H1 (cell line): Measurements from ENCODE around the gene SIRT7. TPM values are rescaled to one million over a fixed set of nuclear protein-coding genes. Genes with fewer than 3 reads are reported as not detected.

Source experiments
- CTCF ChIA-PET: fragments of 300-600 bp; sonication (Branson Sonifier 250); formaldehyde crosslinking; loops from one replicate; lab custom pipeline; 2021; ENCODE audit not compliant: partially characterized antibody; lab: Charles Lee
- POLR2A ChIA-PET: fragments of 300-600 bp; sonication (Branson Sonifier 250); formaldehyde crosslinking; loops from one replicate; lab custom pipeline; 2021; ENCODE audit warnings: inconsistent platforms; ENCODE audit not compliant: partially characterized antibody; lab: Charles Lee
- DNase-seq, 2 experiments: peaks; one replicate each; pipeline versions ENCODE4 v3.0.0 to v3.0.0-alpha.2; 2010 to 2022; ENCODE audit warnings: low spot score in 2 of 2, low read depth in 1 of 2, mixed read lengths in 1 of 2
- FAIRE-seq: peaks from 2 replicates; lab custom pipeline; 2011; peaks lifted over from hg19 to GRCh38; lab: Jason Lieb, UNC
- H2AFZ ChIP-seq: 2 replicates; pipeline ENCODE4 v1.8.1; 2012; ENCODE audit warnings: low read length, inconsistent platforms
- H2AK5ac ChIP-seq: 2 replicates; pipeline ENCODE4 v1.6.1; 2013; ENCODE audit warnings: low read depth, low read length
- H2BK120ac ChIP-seq: replicated peaks from 2 replicates; pipeline ENCODE3; 2013; ENCODE audit warnings: low read depth, low read length, inconsistent platforms
- H2BK12ac ChIP-seq: 2 replicates; pipeline ENCODE4 v1.6.1; 2013; ENCODE audit warnings: low read depth, low read length
- H2BK15ac ChIP-seq: 2 replicates; pipeline ENCODE4 v1.6.1; 2013; ENCODE audit warnings: low read length
- H2BK20ac ChIP-seq: 2 replicates; pipeline ENCODE4 v1.6.1; 2013; ENCODE audit warnings: low read length
- H2BK5ac ChIP-seq: 2 replicates; pipeline ENCODE4 v1.6.1; 2013; ENCODE audit warnings: low read depth, low read length
- H3K14ac ChIP-seq: 2 replicates; pipeline ENCODE4 v1.6.1; 2013; ENCODE audit warnings: inconsistent platforms; ENCODE audit not compliant: insufficient read length
- H3K18ac ChIP-seq: 2 replicates; pipeline ENCODE4 v1.6.1; 2013; ENCODE audit warnings: low read length; ENCODE audit errors: extremely low read depth
- H3K23ac ChIP-seq: 2 replicates; pipeline ENCODE4 v1.6.1; 2013; ENCODE audit warnings: inconsistent platforms; ENCODE audit not compliant: insufficient read length
- H3K23me2 ChIP-seq: 2 replicates; pipeline ENCODE4 v1.6.1; 2013; ENCODE audit warnings: low read depth, low read length
- H3K27ac ChIP-seq: 2 replicates; pipeline ENCODE4 v1.6.1; 2011; ENCODE audit warnings: low read depth, low read length, inconsistent platforms
- H3K27me3 ChIP-seq, 4 experiments: replicated peaks in 1 of 4; 1 replicate in 1 of 4; 2 replicates in 3 of 4; pipeline versions ENCODE4 v1.6.1 to v1.8.1; 2011 to 2013; ENCODE audit warnings: low read length in 3 of 4, mild to moderate bottlenecking in 3 of 4, inconsistent platforms in 2 of 4, mixed read lengths in 2 of 4, moderate library complexity in 1 of 4; ENCODE audit not compliant: control insufficient read depth in 3 of 4, insufficient read depth in 3 of 4; ENCODE audit errors: extremely low read depth in 1 of 4
- H3K36me3 ChIP-seq, 4 experiments: 2 replicates each; pipeline versions ENCODE4 v1.6.1 to v1.8.1; 2011 to 2013; ENCODE audit warnings: mild to moderate bottlenecking in 4 of 4, low read length in 3 of 4, moderate library complexity in 2 of 4, control low read depth in 1 of 4, inconsistent platforms in 1 of 4; ENCODE audit not compliant: insufficient read depth in 4 of 4, control insufficient read depth in 2 of 4
- H3K4ac ChIP-seq: replicated peaks from 2 replicates; pipeline ENCODE3; 2013; ENCODE audit warnings: low read length, low read depth, mixed read lengths, inconsistent platforms; ENCODE audit not compliant: insufficient read length
- H3K4me1 ChIP-seq, 4 experiments: replicated peaks in 1 of 4; 1 replicate in 1 of 4; 2 replicates in 3 of 4; pipeline versions ENCODE4 v1.6.1 to v1.8.1; 2011 to 2013; ENCODE audit warnings: low read length in 3 of 4, inconsistent platforms in 2 of 4, mixed read lengths in 1 of 4; ENCODE audit not compliant: insufficient read depth in 4 of 4, control insufficient read depth in 3 of 4
- H3K4me2 ChIP-seq, 2 experiments: 2 replicates each; pipeline versions ENCODE4 v1.6.1 to v1.8.1; 2011 to 2013; ENCODE audit warnings: low read depth in 2 of 2, low read length in 2 of 2, control low read depth in 1 of 2, inconsistent platforms in 1 of 2, mild to moderate bottlenecking in 1 of 2; ENCODE audit not compliant: insufficient read depth in 1 of 2
- H3K4me3 ChIP-seq, 4 experiments: fragments of 200-600, 300-600 bp in 1 of 4; sonication (generic), shearing (Covaris generic), sonication (Bioruptor Twin) in 1 of 4; 2 replicates each; pipeline versions ENCODE4 v1.5.1 to v1.8.1; 2011 to 2016; ENCODE audit warnings: low read length in 4 of 4, low read depth in 3 of 4, control low read depth in 2 of 4, inconsistent platforms in 2 of 4, mild to moderate bottlenecking in 2 of 4, mixed read lengths in 1 of 4, moderate library complexity in 1 of 4; ENCODE audit not compliant: insufficient read depth in 2 of 4; ENCODE audit errors: extremely low read depth in 1 of 4
- H3K56ac ChIP-seq: replicated peaks from 2 replicates; pipeline ENCODE3; 2013; ENCODE audit warnings: low read depth, mild to moderate bottlenecking, mixed read lengths, low read length, inconsistent platforms; ENCODE audit not compliant: insufficient read length
- H3K79me1 ChIP-seq: 2 replicates; pipeline ENCODE4 v1.6.1; 2013; ENCODE audit warnings: low read depth, low read length, control low read depth
- H3K79me2 ChIP-seq, 2 experiments: 2 replicates each; pipeline versions ENCODE4 v1.6.1 to v1.8.1; 2012 to 2013; ENCODE audit warnings: low read length in 2 of 2, mild to moderate bottlenecking in 2 of 2, inconsistent platforms in 1 of 2; ENCODE audit not compliant: insufficient read depth in 2 of 2, control insufficient read depth in 1 of 2
- H3K9ac ChIP-seq, 4 experiments: replicated peaks in 1 of 4; 1 replicate in 1 of 4; 2 replicates in 3 of 4; pipeline versions ENCODE4 v1.6.1 to v1.8.1; 2011 to 2013; ENCODE audit warnings: low read depth in 3 of 4, low read length in 3 of 4, control low read depth in 2 of 4, mild to moderate bottlenecking in 2 of 4, moderate library complexity in 2 of 4, inconsistent platforms in 1 of 4; ENCODE audit errors: extremely low read depth in 1 of 4
- H3K9me3 ChIP-seq, 2 experiments: 2 replicates each; pipeline versions ENCODE4 v1.6.1 to v1.8.1; 2012 to 2013; ENCODE audit warnings: mild to moderate bottlenecking in 2 of 2, moderate library complexity in 2 of 2, control low read depth in 1 of 2, inconsistent platforms in 1 of 2, low read depth in 1 of 2, low read length in 1 of 2, mixed read lengths in 1 of 2; ENCODE audit not compliant: insufficient read depth in 2 of 2
- H4K20me1 ChIP-seq, 2 experiments: replicated peaks in 1 of 2; 2 replicates each; pipeline versions ENCODE3 to v1.8.1; 2011 to 2013; ENCODE audit warnings: inconsistent platforms in 2 of 2, low read length in 2 of 2, mild to moderate bottlenecking in 1 of 2; ENCODE audit not compliant: insufficient read depth in 2 of 2, control insufficient read depth in 1 of 2
- H4K5ac ChIP-seq: 2 replicates; pipeline ENCODE4 v1.6.1; 2013; ENCODE audit warnings: low read length, low read depth, mixed read lengths, inconsistent platforms; ENCODE audit not compliant: insufficient read length
- H4K8ac ChIP-seq: 2 replicates; pipeline ENCODE4 v1.8.0; 2013; ENCODE audit warnings: mild to moderate bottlenecking, moderate library complexity, low read length, inconsistent platforms; ENCODE audit not compliant: insufficient read depth; ENCODE audit errors: extremely low read depth
- H4K91ac ChIP-seq: replicated peaks from 2 replicates; pipeline ENCODE3; 2013; ENCODE audit warnings: low read length, mixed read lengths, inconsistent platforms; ENCODE audit not compliant: insufficient read length
- ASH2L ChIP-seq: fragments of 200-600, 300-600 bp; sonication (generic); IDR thresholded peaks from one replicate; pipeline ENCODE4 v1.7.1; 2017; ENCODE audit warnings: low read length
- BACH1 ChIP-seq: IDR thresholded peaks from 2 replicates; pipeline ENCODE4 v1.6.1; 2012; ENCODE audit warnings: low read length, improper control_type of control experiment
- CHD1 ChIP-seq: IDR thresholded peaks from 2 replicates; pipeline ENCODE4 v1.6.1; 2012; ENCODE audit warnings: low read depth, low read length, improper control_type of control experiment
- E2F6 ChIP-seq: IDR thresholded peaks from 2 replicates; pipeline ENCODE4 v1.6.1; 2012; ENCODE audit warnings: inconsistent platforms
- FOSL1 ChIP-seq: IDR thresholded peaks from 2 replicates; pipeline ENCODE4 v1.6.1; 2011; ENCODE audit warnings: mild to moderate bottlenecking, low read depth, low read length, moderate library complexity; ENCODE audit not compliant: insufficient read depth
- JUND ChIP-seq: IDR thresholded peaks from 2 replicates; pipeline ENCODE4 v1.6.1; 2011; ENCODE audit warnings: mild to moderate bottlenecking, improper control_type of control experiment, low read length
- MAFK ChIP-seq: IDR thresholded peaks from 2 replicates; pipeline ENCODE4 v1.6.1; 2012; ENCODE audit warnings: low read depth, mild to moderate bottlenecking, improper control_type of control experiment, low read length
- SP1 ChIP-seq: IDR thresholded peaks from 2 replicates; pipeline ENCODE4 v1.6.1; 2011; ENCODE audit warnings: low read depth, low read length
- SP2 ChIP-seq: IDR thresholded peaks from 2 replicates; pipeline ENCODE4 v1.6.1; 2012; ENCODE audit warnings: mild to moderate bottlenecking, low read length, inconsistent platforms
- SRF ChIP-seq: IDR thresholded peaks from 2 replicates; pipeline ENCODE4 v1.6.1; 2011; ENCODE audit warnings: mild to moderate bottlenecking, low read depth, low read length, moderate library complexity
- WGBS, 2 experiments: shearing (Covaris generic) in 1 of 2; methylation state at CpG; one replicate each; pipeline versions ENCODE4 v1.1.6 to v1.1.7; 2013 to 2015; ENCODE audit warnings: low lambda C conversion rate in 2 of 2, mixed read lengths in 2 of 2, inconsistent platforms in 1 of 2, low coverage in 1 of 2, missing lambda C conversion rate in 1 of 2; ENCODE audit not compliant: insufficient replicate concordance in 2 of 2, insufficient coverage in 1 of 2, insufficient read length in 1 of 2; ENCODE audit errors: extremely low coverage in 1 of 2, missing lambda C conversion rate in 1 of 2; 5-methylcytosine and 5-hydroxymethylcytosine counted together
- polyA plus RNA-seq, 7 experiments: library from polyadenylated mRNA; depleted of rRNA in 3 of 7; stranded (reverse) in 5 of 7; unstranded in 2 of 7; fragments of >200 nt in 5 of 7; fragments of 200-250 nt in 2 of 7; gene quantifications; 1 replicate in 5 of 7; 2 replicates in 1 of 7; 4 replicates in 1 of 7; pipeline versions ENCODE4 v1.2.1 to v1.2.3, GENCODE V29; 2011 to 2013; ENCODE audit warnings: missing spikeins in 2 of 7, mixed read lengths in 2 of 7
- total RNA-seq: library from RNA; stranded (reverse); fragmentation: NEBNext Ultra II Directional; extraction: Animal tissue kit (Norgen Biotek cat#: 25700); gene quantifications from 2 replicates; pipeline ENCODE4 v1.2.1, GENCODE V29; 2021

The SIRT7 gene
- total and polyA plus RNA-seq, 2 of the 8 experiments (the other 6 are each of a cell fraction or from before 2014, with no cell fraction given) = 5.8 to 16.6 TPM

- H3K14ac ChIP-seq = no peak overlapping the region
- H2BK120ac ChIP-seq = no peak overlapping the region
- H4K5ac ChIP-seq = no peak overlapping the region
- no peak overlapping the region for H2BK15ac ChIP-seq
- TF ChIP-seq SP2 (no peak), MAFK (no peak), CHD1 (no peak), E2F6 (no peak), SP1 (no peak), FOSL1 (no peak), SRF (no peak), BACH1 (no peak), ASH2L (no peak), JUND (no peak)
- H3K27ac ChIP-seq = no peak overlapping the region
- ChIA-PET POLR2A (interaction anchor here (1.0 to 1.6 kb wide), 4 partner anchors 13 to 31 kb away, joined by 4 to 7 read pairs (median 5); no protein-coding TSS in a partner anchor), CTCF (interaction anchor here (0.5 to 1.2 kb wide), 4 partner anchors 28 to 409 kb away, joined by 3 read pairs; no protein-coding TSS in a partner anchor)
- no peak overlapping the region for H2BK12ac ChIP-seq
- H3K56ac ChIP-seq = no peak overlapping the region
- H4K91ac ChIP-seq = no peak overlapping the region
- no peak overlapping the region for H3K9ac ChIP-seq
- no peak overlapping the region for H3K4ac ChIP-seq
- peaks cover 2 to 14% of the 10 kb centered on the region in 2 experiments for H4K20me1 ChIP-seq
- H4K8ac ChIP-seq = no peak overlapping the region
- H3K9me3 ChIP-seq = no peaks in the 10 kb centered on the region
- H3K18ac ChIP-seq = no peak overlapping the region
- peaks cover 0 to 8% (median 2%) of the 10 kb centered on the region in 4 experiments; a peak in 3 of 7 replicates for H3K4me1 ChIP-seq
- H2AK5ac ChIP-seq = no peak overlapping the region
- H3K4me3 ChIP-seq = no peak overlapping the region
- WGBS, 2 experiments = 93% methylated on average over 19 of the region's 19 CpGs; no CpG with 5 or more reads in 1 of the 2 experiments
- H3K23ac ChIP-seq = no peak overlapping the region
- H3K79me2 ChIP-seq = no peaks in the 10 kb centered on the region; a peak in 1 of 4 replicates
- H3K36me3 ChIP-seq = peaks cover 3 to 29% (median 17%) of the 10 kb centered on the region in 4 experiments; a peak in 7 of 8 replicates
- no peak overlapping the region for H3K4me2 ChIP-seq
- H2BK5ac ChIP-seq = no peak overlapping the region
- peaks cover 3% of the 10 kb centered on the region; the same call in 1 of the 2 replicates for H3K79me1 ChIP-seq
- H3K23me2 ChIP-seq = peaks cover 6% of the 10 kb centered on the region; the same call in 1 of the 2 replicates
- FAIRE-seq = no peak
- H2AFZ ChIP-seq = no peak overlapping the region
- peaks cover 0 to 22% (median 14%) of the 10 kb centered on the region in 4 experiments; a peak in 5 of 7 replicates for H3K27me3 ChIP-seq
- no peak for DNase-seq
- H2BK20ac ChIP-seq = no peak overlapping the region
Observed at GRCh38 chr17:81898029-81898866, 19.7 kb downstream of the SIRT7 start.
